ENCODE measurements around the gene CRY1.

Gene CRY1

GRCh38 chr12:106973545-106973944, 119.8 kb downstream of the CRY1 start:
- TF ChIP-seq TAF1 (IDR thresholded peaks at IDR 0.05; ENCODE audit: borderline replicate concordance, insufficient read depth, low read length) (no peak), POLR2AphosphoS5 (IDR thresholded peaks at IDR 0.05; ENCODE audit: low read depth, low read length) (no peak), REST (IDR thresholded peaks at IDR 0.05; ENCODE audit: insufficient read depth in 1 of 2, low read depth in 2 of 2, low read length in 2 of 2) (no peak), SIN3A (IDR thresholded peaks at IDR 0.05; ENCODE audit: borderline replicate concordance, insufficient read depth, low read length) (no peak), FOXP2 (optimal IDR thresholded peaks at IDR 0.05; ENCODE audit: borderline replicate concordance, extremely low read depth, extremely low read length, insufficient read depth) (no peak)

DNA sequence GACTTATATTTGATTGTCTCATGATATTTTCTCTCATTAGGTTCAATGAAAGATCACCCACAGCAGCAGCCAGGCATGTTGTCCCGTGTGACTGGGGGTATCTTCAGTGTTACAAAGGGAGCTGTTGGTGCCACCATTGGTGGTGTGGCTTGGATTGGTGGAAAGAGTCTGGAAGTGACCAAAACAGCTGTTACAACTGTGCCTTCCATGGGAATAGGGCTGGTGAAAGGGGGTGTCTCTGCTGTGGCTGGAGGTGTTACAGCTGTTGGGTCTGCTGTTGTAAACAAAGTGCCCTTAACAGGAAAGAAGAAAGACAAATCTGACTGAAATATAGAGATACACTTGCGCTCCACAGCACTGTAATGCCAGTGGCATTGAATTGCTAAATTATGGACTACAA, 122.3 kb downstream of the CRY1 start:
- TF ChIP-seq POLR2AphosphoS5 (IDR thresholded peaks at IDR 0.05; ENCODE audit: low read depth, low read length), result no peak
- no peak for TF ChIP-seq REST (IDR thresholded peaks at IDR 0.05; ENCODE audit: insufficient read depth in 1 of 2, low read depth in 2 of 2, low read length in 2 of 2)
- TF ChIP-seq FOXP2 (optimal IDR thresholded peaks at IDR 0.05; ENCODE audit: borderline replicate concordance, extremely low read depth, extremely low read length, insufficient read depth), result no peak
- TF ChIP-seq TAF1 (IDR thresholded peaks at IDR 0.05; ENCODE audit: borderline replicate concordance, insufficient read depth, low read length), result no peak
- no peak for TF ChIP-seq SIN3A (IDR thresholded peaks at IDR 0.05; ENCODE audit: borderline replicate concordance, insufficient read depth, low read length)

DNA sequence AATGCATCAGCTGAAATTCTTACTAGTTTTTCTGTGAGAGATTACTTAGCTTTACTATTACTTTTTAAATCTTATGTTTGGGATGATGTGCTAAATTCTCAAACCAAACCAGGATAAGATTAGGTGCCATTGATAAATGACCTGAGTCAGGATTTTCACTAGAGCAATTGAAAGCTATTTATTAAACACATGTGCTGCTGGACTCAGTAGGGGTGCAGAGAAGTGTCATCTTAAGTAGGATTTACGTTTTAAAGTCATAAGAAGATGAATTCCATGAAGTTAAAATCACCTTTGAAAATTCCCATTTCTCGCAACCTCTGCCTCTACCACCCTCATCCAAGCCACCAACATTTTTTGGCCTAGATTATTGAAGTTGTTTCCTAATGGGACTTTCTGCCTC, 128.8 kb downstream of the CRY1 start:
- TF ChIP-seq REST (IDR thresholded peaks at IDR 0.05; ENCODE audit: insufficient read depth in 1 of 2, low read depth in 2 of 2, low read length in 2 of 2) (no peak), FOXP2 (optimal IDR thresholded peaks at IDR 0.05; ENCODE audit: borderline replicate concordance, extremely low read depth, extremely low read length, insufficient read depth) (no peak), TAF1 (IDR thresholded peaks at IDR 0.05; ENCODE audit: borderline replicate concordance, insufficient read depth, low read length) (no peak), SIN3A (IDR thresholded peaks at IDR 0.05; ENCODE audit: borderline replicate concordance, insufficient read depth, low read length) (no peak), POLR2AphosphoS5 (IDR thresholded peaks at IDR 0.05; ENCODE audit: low read depth, low read length) (no peak)

- TF ChIP-seq POLR2AphosphoS5 (IDR thresholded peaks at IDR 0.05; ENCODE audit: low read depth, low read length) (no peak), TAF1 (IDR thresholded peaks at IDR 0.05; ENCODE audit: borderline replicate concordance, insufficient read depth, low read length) (no peak), SIN3A (IDR thresholded peaks at IDR 0.05; ENCODE audit: borderline replicate concordance, insufficient read depth, low read length) (no peak), REST (IDR thresholded peaks at IDR 0.05; ENCODE audit: insufficient read depth in 1 of 2, low read depth in 2 of 2, low read length in 2 of 2) (no peak), FOXP2 (optimal IDR thresholded peaks at IDR 0.05; ENCODE audit: borderline replicate concordance, extremely low read depth, extremely low read length, insufficient read depth) (no peak)
These were observed 131.1 kb downstream of the CRY1 start for GRCh38 chr12:106962286-106962685.

DNA sequence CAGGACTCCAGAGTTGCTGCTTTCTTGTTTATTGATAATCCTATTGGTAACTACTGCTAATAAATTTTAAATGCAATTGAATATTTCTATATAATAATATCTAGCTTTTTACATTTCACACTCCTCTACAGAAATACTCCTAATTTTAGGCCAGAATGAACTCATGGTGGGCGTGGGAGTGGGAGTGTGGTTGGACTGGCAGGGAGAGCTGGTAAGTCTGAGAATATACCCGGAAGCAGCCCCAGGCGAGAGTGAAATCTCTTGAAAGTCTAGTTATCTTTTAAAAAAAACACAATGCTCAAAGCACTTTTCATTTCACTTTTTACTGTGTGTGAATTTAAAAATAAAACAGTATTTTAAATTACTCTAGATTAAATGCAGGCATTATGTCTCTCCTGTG, 132.9 kb downstream of the CRY1 start:
- TF ChIP-seq FOXP2 (optimal IDR thresholded peaks at IDR 0.05; ENCODE audit: borderline replicate concordance, extremely low read depth, extremely low read length, insufficient read depth), result no peak
- TF ChIP-seq REST (IDR thresholded peaks at IDR 0.05; ENCODE audit: insufficient read depth in 1 of 2, low read depth in 2 of 2, low read length in 2 of 2), result no peak
- TF ChIP-seq TAF1 (IDR thresholded peaks at IDR 0.05; ENCODE audit: borderline replicate concordance, insufficient read depth, low read length), result no peak
- no peak for TF ChIP-seq SIN3A (IDR thresholded peaks at IDR 0.05; ENCODE audit: borderline replicate concordance, insufficient read depth, low read length)
- no peak for TF ChIP-seq POLR2AphosphoS5 (IDR thresholded peaks at IDR 0.05; ENCODE audit: low read depth, low read length)

All from PFSK-1 (cell line).